ENCODE results near the gene NIT2. TPM values are rescaled to one million over a fixed set of nuclear protein-coding genes. Genes with fewer than 3 reads are reported as not detected.

NIT2 gene
- total RNA-seq, 1 experiment from 2014 or later = 42.6 TPM

- BruUV-seq (replicated peaks) = no TSS peak
- CTCF ChIA-PET = interaction anchor here (2.0 kb wide), 1 partner anchor 21 kb away, joined by 10 read pairs; no protein-coding TSS in a partner anchor
Measured at GRCh38 chr3:100295089-100295488, 39.5 kb upstream of the NIT2 start.

GRCh38 chr3:100297784-100298183 lies 36.8 kb upstream of the NIT2 start:
- no peak for DNase-seq (ENCODE audit: unreplicated experiment)
- Mint-ChIP-seq H3K27me3 (ENCODE audit: insufficient read depth, unreplicated experiment) (no peaks in the 10 kb centered on the region), H3K9me3 (ENCODE audit: unreplicated experiment) (no peaks in the 10 kb centered on the region), H3K27ac (ENCODE audit: low read depth, unreplicated experiment) (no peak overlapping the region), H3K36me3 (ENCODE audit: insufficient read depth, unreplicated experiment) (peaks cover 74% of the 10 kb centered on the region), H3K4me3 (ENCODE audit: unreplicated experiment) (no peak overlapping the region), H3K4me1 (ENCODE audit: insufficient read depth, unreplicated experiment) (no peaks in the 10 kb centered on the region)
- CTCF ChIA-PET = interaction anchor here (0.6 kb wide), 1 partner anchor 229 kb away, joined by 3 read pairs; no protein-coding TSS in a partner anchor
- no TSS peak for BruUV-seq (replicated peaks)
- POLR2A ChIA-PET = interaction anchor here (0.6 to 1.4 kb wide), 4 partner anchors 19 to 46 kb away, joined by 3 to 5 read pairs (median 4); partner anchors contain the start of gene TBC1D23
- intact Hi-C loops (cut with micrococcal nuclease) = no loop called here
- no peak for TF ChIP-seq CTCF (IDR thresholded peaks at IDR 0.05; ENCODE audit: unreplicated experiment)

More at GRCh38 chr3:100295089-100295488, 39.5 kb upstream of the NIT2 start:
- DNase-seq (ENCODE audit: unreplicated experiment) = no peak
- peaks cover 66% of the 10 kb centered on the region for H3K36me3 Mint-ChIP-seq (ENCODE audit: insufficient read depth, unreplicated experiment)
- no peaks in the 10 kb centered on the region for H3K9me3 Mint-ChIP-seq (ENCODE audit: unreplicated experiment)
- POLR2A ChIA-PET = no interaction called here
- no peaks in the 10 kb centered on the region for H3K27me3 Mint-ChIP-seq (ENCODE audit: insufficient read depth, unreplicated experiment)
- TF ChIP-seq CTCF (IDR thresholded peaks at IDR 0.05; ENCODE audit: unreplicated experiment) = no peak
- H3K27ac Mint-ChIP-seq (ENCODE audit: low read depth, unreplicated experiment) = no peak overlapping the region
- no peaks in the 10 kb centered on the region for H3K4me1 Mint-ChIP-seq (ENCODE audit: insufficient read depth, unreplicated experiment)
- no peak overlapping the region for H3K4me3 Mint-ChIP-seq (ENCODE audit: unreplicated experiment)
- intact Hi-C loops (cut with micrococcal nuclease) = no loop called here

- Mint-ChIP-seq H3K36me3 (ENCODE audit: insufficient read depth, unreplicated experiment) (peaks cover 75% of the 10 kb centered on the region), H3K4me1 (ENCODE audit: insufficient read depth, unreplicated experiment) (no peaks in the 10 kb centered on the region), H3K9me3 (ENCODE audit: unreplicated experiment) (no peaks in the 10 kb centered on the region), H3K4me3 (ENCODE audit: unreplicated experiment) (no peak overlapping the region), H3K27ac (ENCODE audit: low read depth, unreplicated experiment) (no peak overlapping the region), H3K27me3 (ENCODE audit: insufficient read depth, unreplicated experiment) (no peaks in the 10 kb centered on the region)
- no peak for DNase-seq (ENCODE audit: unreplicated experiment)
- no peak for TF ChIP-seq CTCF (IDR thresholded peaks at IDR 0.05; ENCODE audit: unreplicated experiment)
- intact Hi-C loops (cut with micrococcal nuclease) = no loop called here
- ChIA-PET POLR2A (no interaction called here), CTCF (interaction anchor here (1.1 kb wide), 1 partner anchor 18 kb away, joined by 3 read pairs; no protein-coding TSS in a partner anchor)
- no TSS peak for BruUV-seq (replicated peaks)
Measured at GRCh38 chr3:100299016-100299415, 35.5 kb upstream of the NIT2 start.

GRCh38 chr3:100306695-100307094 lies 27.9 kb upstream of the NIT2 start:
- BruUV-seq (replicated peaks) = no TSS peak
- no peaks in the 10 kb centered on the region for H3K9me3 Mint-ChIP-seq (ENCODE audit: unreplicated experiment)
- ChIA-PET CTCF (no interaction called here), POLR2A (no interaction called here)
- no peaks in the 10 kb centered on the region for H3K27me3 Mint-ChIP-seq (ENCODE audit: insufficient read depth, unreplicated experiment)
- no peaks in the 10 kb centered on the region for H3K4me1 Mint-ChIP-seq (ENCODE audit: insufficient read depth, unreplicated experiment)
- TF ChIP-seq CTCF (IDR thresholded peaks at IDR 0.05; ENCODE audit: unreplicated experiment) = no peak
- H3K4me3 Mint-ChIP-seq (ENCODE audit: unreplicated experiment) = no peak overlapping the region
- intact Hi-C loops (cut with micrococcal nuclease) = no loop called here
- H3K27ac Mint-ChIP-seq (ENCODE audit: low read depth, unreplicated experiment) = no peak overlapping the region
- H3K36me3 Mint-ChIP-seq (ENCODE audit: insufficient read depth, unreplicated experiment) = peaks cover 65% of the 10 kb centered on the region
- DNase-seq (ENCODE audit: unreplicated experiment) = no peak

Measured in MCF 10A (cell line).